HEK293T (cell line): ENCODE data around the gene IFT80.

Source experiments
- CTCF ChIA-PET: fragments of 350-600 bp; formaldehyde crosslinking; extraction: SDS; loops from one replicate; lab custom pipeline; 2021; ENCODE audit warnings: antibody characterized with exemption, inconsistent platforms; lab: Yijun Ruan, JAX
- POLR2A ChIA-PET: fragments of 350-600 bp; formaldehyde crosslinking; extraction: SDS; loops from one replicate; lab custom pipeline; 2020; ENCODE audit warnings: antibody characterized with exemption, inconsistent platforms; lab: Yijun Ruan, JAX
- DNase-seq: peaks from one replicate; pipeline ENCODE4 v3.0.0; 2012; ENCODE audit warnings: mixed read lengths; ENCODE audit errors: extremely low spot score
- ARNT ChIP-seq: fragments of 450-650 bp; IDR thresholded peaks from 2 replicates; pipeline ENCODE4 v1.6.1; 2017; ENCODE audit warnings: mild to moderate bottlenecking
- BHLHE40 ChIP-seq: fragments of 450-650 bp; IDR thresholded peaks from 2 replicates; pipeline ENCODE4 v1.6.1; 2016; ENCODE audit warnings: mild to moderate bottlenecking, moderate library complexity, borderline replicate concordance
- CTBP1 ChIP-seq: fragments of 450-650 bp; IDR thresholded peaks from 2 replicates; pipeline ENCODE4 v1.6.1; 2016; ENCODE audit warnings: borderline replicate concordance
- ELF4 ChIP-seq: fragments of 450-650 bp; IDR thresholded peaks from 2 replicates; pipeline ENCODE4 v1.6.1; 2017; ENCODE audit warnings: antibody characterized with exemption
- FOXA1 ChIP-seq: fragments of 450-650 bp; IDR thresholded peaks from 2 replicates; pipeline ENCODE4 v1.6.1; 2016; ENCODE audit warnings: mild to moderate bottlenecking
- FOXK2 ChIP-seq: fragments of 450-650 bp; IDR thresholded peaks from 2 replicates; pipeline ENCODE4 v1.6.1; 2016; ENCODE audit warnings: mild to moderate bottlenecking
- FOXM1 ChIP-seq: fragments of 450-650 bp; IDR thresholded peaks from 2 replicates; pipeline ENCODE4 v1.6.1; 2017; ENCODE audit warnings: mild to moderate bottlenecking, borderline replicate concordance
- HDGF ChIP-seq: fragments of 450-650 bp; IDR thresholded peaks from 2 replicates; pipeline ENCODE4 v1.6.1; 2017; ENCODE audit warnings: antibody characterized with exemption, borderline replicate concordance
- L3MBTL2 ChIP-seq: fragments of 450-650 bp; conservative IDR thresholded peaks from 2 replicates; pipeline ENCODE4 v1.6.1; 2016; ENCODE audit warnings: mild to moderate bottlenecking
- LEF1 ChIP-seq: fragments of 450-650 bp; IDR thresholded peaks from 2 replicates; pipeline ENCODE4 v1.6.1; 2017; ENCODE audit warnings: mild to moderate bottlenecking, borderline replicate concordance
- NFRKB ChIP-seq: fragments of 450-650 bp; IDR thresholded peaks from 2 replicates; pipeline ENCODE4 v1.6.1; 2016; ENCODE audit warnings: mild to moderate bottlenecking, moderate library complexity
- PKNOX1 ChIP-seq: fragments of 450-650 bp; IDR thresholded peaks from 2 replicates; pipeline ENCODE4 v1.6.1; 2016
- SP1 ChIP-seq: fragments of 450-650 bp; IDR thresholded peaks from 2 replicates; pipeline ENCODE4 v1.6.1; 2017
- SUZ12 ChIP-seq: fragments of 450-650 bp; IDR thresholded peaks from 2 replicates; pipeline ENCODE4 v1.6.1; 2016; ENCODE audit warnings: mild to moderate bottlenecking
- TARDBP ChIP-seq: fragments of 450-650 bp; IDR thresholded peaks from 2 replicates; pipeline ENCODE4 v1.6.1; 2016
- ZNF384 ChIP-seq: fragments of 450-650 bp; IDR thresholded peaks from 2 replicates; pipeline ENCODE4 v1.6.1; 2016

Gene IFT80

GRCh38 chr3:160412477-160412876 lies 13.5 kb upstream of the IFT80 start:
- POLR2A ChIA-PET, result no interaction called here
- DNase-seq, result no peak
- TF ChIP-seq CTBP1, result no peak
- TF ChIP-seq FOXK2, result no peak
- no peak for TF ChIP-seq L3MBTL2
- TF ChIP-seq ELF4, result no peak
- no peak for TF ChIP-seq NFRKB
- no peak for TF ChIP-seq ARNT
- TF ChIP-seq PKNOX1, result no peak
- no peak for TF ChIP-seq FOXA1
- TF ChIP-seq FOXM1, result no peak
- TF ChIP-seq ZNF384, result no peak
- TF ChIP-seq SUZ12, result no peak
- TF ChIP-seq LEF1, result no peak
- no peak for TF ChIP-seq BHLHE40
- TF ChIP-seq SP1, result no peak
- TF ChIP-seq HDGF, result no peak
- no peak for TF ChIP-seq TARDBP
- CTCF ChIA-PET, result interaction anchor here (1.2 kb wide), 1 partner anchor 249 kb away, joined by 5 read pairs; no protein-coding TSS in a partner anchor

DNA sequence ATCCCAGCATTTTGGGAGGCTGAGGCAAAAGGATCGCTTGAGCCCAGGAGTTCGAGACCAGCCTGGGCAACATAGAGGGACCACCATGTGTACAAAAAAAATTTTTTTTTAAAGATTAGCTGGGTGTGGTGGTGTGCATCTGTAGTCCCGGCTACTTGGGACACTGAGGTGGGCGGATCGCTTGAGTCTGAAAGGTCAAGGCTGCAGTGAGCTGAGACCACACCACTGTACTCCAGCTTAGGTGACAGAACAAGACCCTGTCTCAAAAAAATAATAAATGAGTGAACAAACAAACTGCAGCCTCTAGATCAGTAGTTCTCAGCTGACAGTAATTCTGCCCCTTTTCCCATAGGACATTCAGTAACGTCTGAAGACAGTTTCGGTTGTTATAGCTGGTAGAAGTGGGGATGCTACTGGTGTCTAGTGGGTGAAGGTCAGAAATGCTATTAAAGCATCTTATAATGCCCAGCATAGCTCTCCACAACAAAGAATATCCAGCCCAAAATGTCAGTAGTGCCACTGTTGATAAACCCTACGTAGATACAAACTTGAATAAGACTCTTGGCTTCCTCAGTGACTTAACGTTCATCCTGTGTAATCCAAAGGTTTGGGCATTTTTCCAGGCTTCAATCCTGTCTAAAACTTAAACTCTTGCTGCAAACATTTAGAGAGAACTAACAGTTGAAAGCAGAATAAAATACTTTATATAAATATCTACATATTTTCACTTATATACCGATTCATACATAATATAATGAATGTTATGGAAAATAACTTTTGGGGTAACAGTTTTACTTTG lies 11.0 kb upstream of the IFT80 start:
- DNase-seq, result no peak
- ChIA-PET CTCF (interaction anchor here (1.2 kb wide), 1 partner anchor 247 kb away, joined by 3 read pairs; no protein-coding TSS in a partner anchor), POLR2A (interaction anchor here (1.9 kb wide), 1 partner anchor 10 kb away, joined by 4 read pairs; the partner anchor contains the start of gene SMC4)
- TF ChIP-seq NFRKB (no peak), FOXA1 (no peak), SUZ12 (no peak)

GRCh38 chr3:160403796-160404470 lies 4.9 kb upstream of the IFT80 start:
- ChIA-PET CTCF (no interaction called here), POLR2A (interaction anchor here (0.6 to 0.7 kb wide), 2 partner anchors 24 to 46 kb away, joined by 3 read pairs; partner anchors contain the start of gene TRIM59)
- DNase-seq, result no peak
- no peak for TF ChIP-seq ZNF384
- TF ChIP-seq FOXM1, result no peak
- no peak for TF ChIP-seq CTBP1
- no peak for TF ChIP-seq BHLHE40
- TF ChIP-seq LEF1, result no peak

DNA sequence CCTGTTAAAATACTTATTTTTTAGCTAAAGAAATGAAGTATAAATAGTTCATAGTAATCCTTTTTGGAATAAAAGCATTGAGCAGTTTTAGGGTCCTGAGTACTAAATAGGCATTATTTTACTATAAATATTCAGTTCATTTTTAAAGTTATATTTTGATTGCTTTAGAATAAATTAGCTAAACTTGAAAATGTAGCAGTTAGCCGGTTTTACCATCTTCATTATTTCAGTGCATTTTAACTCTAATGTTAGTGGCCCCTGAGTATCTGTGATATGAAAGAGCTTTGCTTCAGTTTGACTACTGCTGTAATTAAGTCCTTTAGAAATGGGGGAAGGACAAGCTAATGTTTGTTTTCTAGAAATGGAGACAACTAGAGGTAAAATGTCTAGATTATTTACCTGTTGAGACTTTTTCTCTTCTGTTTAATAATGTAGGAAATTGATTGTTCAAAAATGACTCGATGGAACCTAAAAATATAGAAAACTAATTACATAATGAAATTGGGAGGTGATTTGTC lies 4.1 kb upstream of the IFT80 start:
- TF ChIP-seq ELF4, result no peak
- no peak for TF ChIP-seq SUZ12
- TF ChIP-seq ARNT, result no peak
- TF ChIP-seq BHLHE40, result no peak
- TF ChIP-seq HDGF, result no peak
- no peak for TF ChIP-seq CTBP1
- no peak for TF ChIP-seq FOXK2
- TF ChIP-seq LEF1, result no peak
- TF ChIP-seq NFRKB, result no peak
- no peak for TF ChIP-seq FOXM1
- ChIA-PET POLR2A (interaction anchor here (0.7 kb wide), 1 partner anchor 47 kb away, joined by 3 read pairs; the partner anchor contains the start of gene TRIM59), CTCF (no interaction called here)
- no peak for DNase-seq

- ChIA-PET CTCF (no interaction called here), POLR2A (interaction anchor here (0.9 kb wide), 1 partner anchor 12 kb away, joined by 3 read pairs; no protein-coding TSS in a partner anchor)
- no peak for TF ChIP-seq BHLHE40
- no peak for TF ChIP-seq FOXA1
- no peak for TF ChIP-seq SP1
- no peak for TF ChIP-seq L3MBTL2
- DNase-seq, result no peak
These were observed 3.4 kb upstream of the IFT80 start for GRCh38 chr3:160402221-160403027.

DNA sequence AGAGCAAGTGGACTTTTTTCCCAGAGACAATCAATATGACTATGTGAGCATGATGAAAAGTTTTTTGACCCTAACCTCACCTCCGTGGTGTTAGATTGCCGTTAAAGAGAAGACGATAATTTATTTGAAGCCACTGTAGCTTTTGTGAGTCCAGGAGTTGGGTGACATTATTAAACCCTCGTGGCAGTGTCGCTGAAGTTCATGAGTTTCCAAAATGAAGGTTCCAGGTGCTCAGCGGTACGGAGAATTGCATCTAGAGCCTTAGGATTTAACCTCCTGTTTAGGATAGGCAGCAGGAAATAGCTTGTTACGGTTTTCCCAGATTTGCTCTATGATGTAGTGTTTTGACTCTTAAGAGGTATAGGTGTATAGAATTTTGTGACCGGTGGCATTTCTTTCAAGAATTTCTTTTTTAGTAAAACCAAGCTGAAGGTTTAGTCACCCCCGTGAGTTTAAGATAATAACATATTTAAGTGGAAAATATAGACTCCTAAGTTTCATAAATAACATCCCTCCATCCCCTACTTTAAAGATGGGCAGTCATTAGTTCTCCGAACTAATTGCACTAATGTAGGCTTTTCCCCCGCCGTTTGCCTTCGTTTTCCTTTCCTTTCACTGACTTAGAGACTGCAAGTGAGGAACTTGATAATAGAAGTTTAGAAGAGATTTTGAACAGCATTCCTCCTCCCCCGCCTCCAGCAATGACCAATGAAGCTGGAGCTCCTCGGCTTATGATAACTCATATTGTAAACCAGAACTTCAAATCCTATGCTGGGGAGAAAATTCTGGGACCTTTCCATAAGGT lies 2.5 kb upstream of the IFT80 start:
- DNase-seq, result no peak
- CTCF ChIA-PET, result no interaction called here
- POLR2A ChIA-PET, result interaction anchor here (0.9 kb wide), 1 partner anchor 11 kb away, joined by 3 read pairs; no protein-coding TSS in a partner anchor
- TF ChIP-seq TARDBP (no peak), FOXA1 (no peak), FOXM1 (no peak), ARNT (no peak), CTBP1 (no peak), ELF4 (no peak), PKNOX1 (no peak), FOXK2 (no peak), ZNF384 (no peak)
